IMR-90 (cell line): Measurements from ENCODE around the gene SLC66A3. TPM values are rescaled to one million over a fixed set of nuclear protein-coding genes. Genes with fewer than 3 reads are reported as not detected.

ENCODE experiments used
- ATAC-seq: fragments of 200-7000 bp; cut with Tn5 transposase; 2 replicates; pipeline ENCODE4 v1.9.1; 2020; ENCODE audit warnings: low read depth, mild to moderate bottlenecking, moderate library complexity
- BruUV-seq: library from RNA; stranded (reverse); fragments of 400-500 nt; replicated peaks from 2 replicates; lab custom pipeline; 2021; lab: Mats Ljungman, UMichigan
- CTCF ChIA-PET: fragments of 300-600 bp; formaldehyde crosslinking; extraction: SDS; loops from one replicate; lab custom pipeline; 2021; ENCODE audit warnings: antibody characterized with exemption; lab: Yijun Ruan, JAX
- POLR2A ChIA-PET: fragments of 300-600 bp; sonication (Branson Sonifier 250); formaldehyde crosslinking; loops from one replicate; lab custom pipeline; 2022; ENCODE audit warnings: antibody characterized with exemption; ENCODE audit not compliant: unreplicated experiment; lab: Charles Lee
- DNase-seq: peaks from one replicate; pipeline ENCODE4 v3.0.0; 2013
- H2AFZ ChIP-seq: replicated peaks from 2 replicates; pipeline ENCODE3; 2013; ENCODE audit warnings: low read length, mild to moderate bottlenecking; ENCODE audit not compliant: poor library complexity
- H2AK5ac ChIP-seq: 2 replicates; pipeline ENCODE4 v1.6.1; 2013; ENCODE audit warnings: low read depth, low read length, inconsistent platforms
- H2AK9ac ChIP-seq: replicated peaks from 2 replicates; pipeline ENCODE3; 2013; ENCODE audit warnings: mild to moderate bottlenecking, low read depth, low read length, moderate library complexity; ENCODE audit not compliant: poor library complexity
- H2BK120ac ChIP-seq: 2 replicates; pipeline ENCODE4 v1.6.1; 2013; ENCODE audit warnings: low read depth, low read length, inconsistent platforms
- H2BK15ac ChIP-seq: 3 replicates; pipeline ENCODE4 v1.6.1; 2013; ENCODE audit warnings: low read depth, low read length, inconsistent platforms
- H2BK20ac ChIP-seq: 2 replicates; pipeline ENCODE4 v1.6.1; 2013; ENCODE audit warnings: low read depth, mild to moderate bottlenecking, inconsistent platforms, low read length, moderate library complexity
- H2BK5ac ChIP-seq: 2 replicates; pipeline ENCODE4 v1.6.1; 2013; ENCODE audit warnings: mild to moderate bottlenecking, low read depth, low read length, inconsistent platforms; ENCODE audit not compliant: poor library complexity, severe bottlenecking
- H3K14ac ChIP-seq: replicated peaks from 2 replicates; pipeline ENCODE4 v1.6.1; 2013; ENCODE audit warnings: low read depth, low read length, inconsistent platforms
- H3K18ac ChIP-seq: 2 replicates; pipeline ENCODE4 v1.6.1; 2013; ENCODE audit warnings: low read depth, low read length, control low read depth
- H3K23ac ChIP-seq: 2 replicates; pipeline ENCODE4 v1.6.1; 2013; ENCODE audit warnings: low read depth, low read length, inconsistent platforms
- H3K27ac ChIP-seq: 2 replicates; pipeline ENCODE4 v1.5.1; 2013; ENCODE audit warnings: mild to moderate bottlenecking, control low read depth, low read length; ENCODE audit not compliant: insufficient read depth
- H3K27me3 ChIP-seq: 2 replicates; pipeline ENCODE4 v1.6.1; 2013; ENCODE audit warnings: low read length; ENCODE audit not compliant: control insufficient read depth, insufficient read depth
- H3K36me3 ChIP-seq: 2 replicates; pipeline ENCODE4 v1.6.1; 2013; ENCODE audit warnings: low read length, mixed read lengths; ENCODE audit not compliant: control insufficient read depth, insufficient read depth
- H3K4ac ChIP-seq: 2 replicates; pipeline ENCODE4 v1.6.1; 2013; ENCODE audit warnings: low read depth, low read length, inconsistent platforms
- H3K4me1 ChIP-seq: 2 replicates; pipeline ENCODE4 v1.6.1; 2013; ENCODE audit warnings: low read length, mixed read lengths; ENCODE audit not compliant: control insufficient read depth, insufficient read depth
- H3K4me2 ChIP-seq: 2 replicates; pipeline ENCODE4 v1.6.1; 2013; ENCODE audit warnings: low read depth, mild to moderate bottlenecking, control low read depth, low read length, moderate library complexity
- H3K4me3 ChIP-seq: 2 replicates; pipeline ENCODE4 v1.5.1; 2013; ENCODE audit warnings: low read depth, mild to moderate bottlenecking, control low read depth, low read length, moderate library complexity; ENCODE audit not compliant: insufficient read depth
- H3K56ac ChIP-seq: 2 replicates; pipeline ENCODE4 v1.6.1; 2013; ENCODE audit warnings: low read length, inconsistent platforms; ENCODE audit not compliant: insufficient read depth; ENCODE audit errors: extremely low read depth
- H3K79me1 ChIP-seq, 2 experiments: 2 replicates each; pipeline ENCODE4 v1.6.1; 2013; ENCODE audit warnings: low read length in 2 of 2, inconsistent platforms in 1 of 2, low read depth in 1 of 2
- H3K9ac ChIP-seq: 2 replicates; pipeline ENCODE4 v1.6.1; 2013; ENCODE audit warnings: low read depth, low read length, control low read depth
- H3K9me1 ChIP-seq: 2 replicates; pipeline ENCODE4 v1.6.1; 2013; ENCODE audit warnings: low read length, inconsistent platforms; ENCODE audit not compliant: insufficient read depth
- H3K9me3 ChIP-seq: 2 replicates; pipeline ENCODE4 v1.6.1; 2013; ENCODE audit warnings: low read length; ENCODE audit not compliant: control insufficient read depth, insufficient read depth
- H4K20me1 ChIP-seq: 2 replicates; pipeline ENCODE4 v1.6.1; 2013; ENCODE audit warnings: low read length, inconsistent platforms; ENCODE audit not compliant: insufficient read depth
- H4K5ac ChIP-seq: 2 replicates; pipeline ENCODE4 v1.6.1; 2013; ENCODE audit warnings: mild to moderate bottlenecking, low read depth, low read length, control low read depth
- H4K8ac ChIP-seq, 2 experiments: 2 replicates each; pipeline ENCODE4 v1.6.1; 2013; ENCODE audit warnings: low read depth in 2 of 2, low read length in 2 of 2, control low read depth in 1 of 2, inconsistent platforms in 1 of 2
- H4K91ac ChIP-seq: 2 replicates; pipeline ENCODE4 v1.6.1; 2013; ENCODE audit warnings: low read depth, low read length, inconsistent platforms; ENCODE audit not compliant: insufficient read depth
- BHLHE40 ChIP-seq: fragments of 150-350 bp; IDR thresholded peaks from 2 replicates; pipeline ENCODE4 v1.6.1; 2016; ENCODE audit warnings: mild to moderate bottlenecking, low read depth, low read length
- CEBPB ChIP-seq: IDR thresholded peaks from 2 replicates; pipeline ENCODE4 v1.6.1; 2012; ENCODE audit warnings: low read depth, low read length, improper control_type of control experiment
- CHD1 ChIP-seq: IDR thresholded peaks from 2 replicates; pipeline ENCODE4 v1.6.1; 2012; ENCODE audit warnings: low read depth, low read length, improper control_type of control experiment
- FOS ChIP-seq: fragments of 150-350 bp; IDR thresholded peaks from 2 replicates; pipeline ENCODE4 v1.6.1; 2016; ENCODE audit warnings: low read depth, low read length
- MAFK ChIP-seq: IDR thresholded peaks from 2 replicates; pipeline ENCODE4 v1.6.1; 2012; ENCODE audit warnings: low read depth, low read length, improper control_type of control experiment
- MAZ ChIP-seq: IDR thresholded peaks from 2 replicates; pipeline ENCODE4 v1.6.1; 2012; ENCODE audit warnings: low read depth, mild to moderate bottlenecking, low read length, improper control_type of control experiment, moderate library complexity, borderline replicate concordance
- MXI1 ChIP-seq: IDR thresholded peaks from 2 replicates; pipeline ENCODE4 v1.6.1; 2012; ENCODE audit warnings: low read depth, mild to moderate bottlenecking, low read length, moderate library complexity, borderline replicate concordance
- NFE2L2 ChIP-seq: fragments of 150-350 bp; IDR thresholded peaks from 2 replicates; pipeline ENCODE4 v1.6.1; 2016; ENCODE audit warnings: low read depth, mild to moderate bottlenecking, low read length
- RCOR1 ChIP-seq: IDR thresholded peaks from 2 replicates; pipeline ENCODE4 v1.6.1; 2012; ENCODE audit warnings: mild to moderate bottlenecking, low read length, improper control_type of control experiment; ENCODE audit not compliant: insufficient replicate concordance
- RFX5 ChIP-seq: IDR thresholded peaks from 2 replicates; pipeline ENCODE4 v1.8.0; 2012; ENCODE audit warnings: low read depth, mild to moderate bottlenecking, low read length, moderate library complexity
- SMC3 ChIP-seq: fragments of 150-350 bp; IDR thresholded peaks from 2 replicates; pipeline ENCODE4 v1.6.1; 2016; ENCODE audit warnings: low read depth, mild to moderate bottlenecking, antibody characterized with exemption, low read length, moderate library complexity
- WGBS, 2 experiments: methylation state at CpG; one replicate each; pipeline versions ENCODE4 v1.1.5 to v1.1.7; 2013; ENCODE audit warnings: missing lambda C conversion rate in 2 of 2; ENCODE audit not compliant: insufficient read length in 1 of 2; ENCODE audit errors: extremely low coverage in 2 of 2; 5-methylcytosine and 5-hydroxymethylcytosine counted together
- dilution Hi-C: fragments of 300-500 bp; cut with HindIII; formaldehyde crosslinking; loops from one replicate; pipeline ENCODE4 v1.14.3; 2018; ENCODE audit warnings: low sequenced_read_pairs; ENCODE audit not compliant: unreplicated experiment
- in situ Hi-C: fragments of 300-500 bp; cut with MboI; formaldehyde crosslinking; loops from 3 replicates; pipeline ENCODE4 v1.14.3; 2019; ENCODE audit warnings: low sequenced_read_pairs, inconsistent platforms, mixed read lengths
- intact Hi-C: fragments of 100-400 bp; cut with micrococcal nuclease; formaldehyde crosslinking; loops from 2 replicates; pipeline ENCODE4 v1.10.0; 2022
- polyA plus RNA-seq, 3 experiments: library from polyadenylated mRNA; depleted of rRNA; stranded (reverse); fragments of >200 nt; gene quantifications; 2 replicates each; pipeline ENCODE4 v1.2.3, GENCODE V29; 2012; ENCODE audit warnings: low replicate concordance in 1 of 3
- total RNA-seq: library from RNA; depleted of rRNA; stranded (reverse); fragments of >200 nt; gene quantifications from 2 replicates; pipeline ENCODE4 v1.2.3, GENCODE V29; 2012
- TF ChIP-seq, protein P1 (sequence below): fragments of 150-350 bp; IDR thresholded peaks from 2 replicates; pipeline ENCODE4 v1.6.1; 2017; ENCODE audit warnings: mild to moderate bottlenecking, antibody characterized with exemption, low read length, low read depth
- TF ChIP-seq, protein P2 (sequence below): conservative IDR thresholded peaks from 2 replicates; pipeline ENCODE4 v1.5.1; 2012; ENCODE audit warnings: mild to moderate bottlenecking, low read depth, low read length, improper control_type of control experiment

SLC66A3 gene
- total and polyA plus RNA-seq, 2 of the 4 experiments (the other 2 are of a cell fraction), result 18.1 to 25.2 TPM

GRCh38 chr2:11160731-11161455 lies 5.6 kb downstream of the SLC66A3 start:
- 88% methylated on average over 4 of the region's 15 CpGs; no CpG with 5 or more reads in 1 of the 2 experiments for WGBS, 2 experiments
- dilution Hi-C loops, result no loop called here
- no peak for ATAC-seq

More at GRCh38 chr2:11160731-11161455, 5.6 kb downstream of the SLC66A3 start:
- Histone ChIP-seq H3K9me3 (no peaks in the 10 kb centered on the region), H2BK20ac (no peak overlapping the region), H3K36me3 (peaks cover 2% of the 10 kb centered on the region), H3K14ac (no peak overlapping the region), H3K27me3 (no peaks in the 10 kb centered on the region), H2AFZ (no peak overlapping the region), H3K4ac (no peak overlapping the region), H3K9me1 (no peaks in the 10 kb centered on the region), H2BK15ac (no peak overlapping the region; the same call in 2 of the 3 replicates), H3K9ac (no peak overlapping the region), H3K4me2 (no peak overlapping the region), H3K56ac (no peak overlapping the region), H3K79me1 (peaks cover 0 to 5% of the 10 kb centered on the region in 2 experiments; a peak in 2 of 4 replicates), H2AK5ac (no peak overlapping the region), H4K20me1 (no peaks in the 10 kb centered on the region), H3K27ac (no peak overlapping the region), H3K4me3 (no peak overlapping the region), H2AK9ac (no peak overlapping the region), H2BK5ac (no peak overlapping the region), H3K23ac (no peak overlapping the region), H4K8ac (no peak overlapping the region), H2BK120ac (no peak overlapping the region), H4K5ac (no peak overlapping the region), H4K91ac (no peak overlapping the region), H3K4me1 (peaks cover 1% of the 10 kb centered on the region; the same call in 1 of the 2 replicates), H3K18ac (no peak overlapping the region)
- no peak for DNase-seq
- ChIA-PET POLR2A (no interaction called here), CTCF (no interaction called here)
- in situ Hi-C loops, result no loop called here
- no TSS peak for BruUV-seq
- intact Hi-C loops, result no loop called here
- TF ChIP-seq MAFK (no peak), CHD1 (no peak), SMC3 (no peak), FOS (no peak), MAZ (no peak), MXI1 (no peak), BHLHE40 (no peak), NFE2L2 (no peak), RCOR1 (no peak), RFX5 (no peak), CEBPB (no peak)
- TF ChIP-seq, protein P1, sequence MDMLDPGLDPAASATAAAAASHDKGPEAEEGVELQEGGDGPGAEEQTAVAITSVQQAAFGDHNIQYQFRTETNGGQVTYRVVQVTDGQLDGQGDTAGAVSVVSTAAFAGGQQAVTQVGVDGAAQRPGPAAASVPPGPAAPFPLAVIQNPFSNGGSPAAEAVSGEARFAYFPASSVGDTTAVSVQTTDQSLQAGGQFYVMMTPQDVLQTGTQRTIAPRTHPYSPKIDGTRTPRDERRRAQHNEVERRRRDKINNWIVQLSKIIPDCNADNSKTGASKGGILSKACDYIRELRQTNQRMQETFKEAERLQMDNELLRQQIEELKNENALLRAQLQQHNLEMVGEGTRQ, result no peak
- TF ChIP-seq, protein P2, sequence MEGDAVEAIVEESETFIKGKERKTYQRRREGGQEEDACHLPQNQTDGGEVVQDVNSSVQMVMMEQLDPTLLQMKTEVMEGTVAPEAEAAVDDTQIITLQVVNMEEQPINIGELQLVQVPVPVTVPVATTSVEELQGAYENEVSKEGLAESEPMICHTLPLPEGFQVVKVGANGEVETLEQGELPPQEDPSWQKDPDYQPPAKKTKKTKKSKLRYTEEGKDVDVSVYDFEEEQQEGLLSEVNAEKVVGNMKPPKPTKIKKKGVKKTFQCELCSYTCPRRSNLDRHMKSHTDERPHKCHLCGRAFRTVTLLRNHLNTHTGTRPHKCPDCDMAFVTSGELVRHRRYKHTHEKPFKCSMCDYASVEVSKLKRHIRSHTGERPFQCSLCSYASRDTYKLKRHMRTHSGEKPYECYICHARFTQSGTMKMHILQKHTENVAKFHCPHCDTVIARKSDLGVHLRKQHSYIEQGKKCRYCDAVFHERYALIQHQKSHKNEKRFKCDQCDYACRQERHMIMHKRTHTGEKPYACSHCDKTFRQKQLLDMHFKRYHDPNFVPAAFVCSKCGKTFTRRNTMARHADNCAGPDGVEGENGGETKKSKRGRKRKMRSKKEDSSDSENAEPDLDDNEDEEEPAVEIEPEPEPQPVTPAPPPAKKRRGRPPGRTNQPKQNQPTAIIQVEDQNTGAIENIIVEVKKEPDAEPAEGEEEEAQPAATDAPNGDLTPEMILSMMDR, result no peak
